ENCODE measurements around the gene OR6X1. TPM values are rescaled to one million over a fixed set of nuclear protein-coding genes. Genes with fewer than 3 reads are reported as not detected.

Gene OR6X1
- total RNA-seq, 4 donors from 2014 or later, result not detected

GRCh38 chr11:123736769-123737168, 17.5 kb downstream of the OR6X1 start:
- peaks cover 21% of the 10 kb centered on the region for H3K36me3 ChIP-seq
- DNase-seq (ENCODE audit: low spot score in 2 of 2), result no peak

GRCh38 chr11:123729602-123730001, 24.7 kb downstream of the OR6X1 start:
- no peaks in the 10 kb centered on the region for H3K9me3 ChIP-seq
- no peak for DNase-seq (ENCODE audit: low spot score in 2 of 2)
- H3K4me1 ChIP-seq, result no peaks in the 10 kb centered on the region
- no peak for TF ChIP-seq EP300 (IDR thresholded peaks at IDR 0.05)
- no peak for TF ChIP-seq POLR2AphosphoS5 (IDR thresholded peaks at IDR 0.05)
- no peak for TF ChIP-seq POLR2A (IDR thresholded peaks at IDR 0.05)
- no peak for TF ChIP-seq CTCF (IDR thresholded peaks at IDR 0.05)
- WGBS, result 87% methylated on average over 8 of the region's 8 CpGs
- no peak overlapping the region for H3K27ac ChIP-seq
- H3K4me3 ChIP-seq, result no peak overlapping the region
- H3K27me3 ChIP-seq, result no peaks in the 10 kb centered on the region
- H3K36me3 ChIP-seq, result peaks cover 74% of the 10 kb centered on the region

More at GRCh38 chr11:123736769-123737168, 17.5 kb downstream of the OR6X1 start:
- TF ChIP-seq CTCF (IDR thresholded peaks at IDR 0.05) (no peak), POLR2A (IDR thresholded peaks at IDR 0.05) (no peak), EP300 (IDR thresholded peaks at IDR 0.05) (no peak)
- Histone ChIP-seq H3K27ac (no peak overlapping the region), H3K9me3 (no peaks in the 10 kb centered on the region), H3K4me3 (no peak overlapping the region), H3K4me1 (peaks cover 14% of the 10 kb centered on the region), H3K27me3 (no peaks in the 10 kb centered on the region)
- WGBS, result 73% methylated on average over 3 of the region's 3 CpGs

- Histone ChIP-seq H3K9me3 (no peaks in the 10 kb centered on the region), H3K4me1 (no peaks in the 10 kb centered on the region), H3K27ac (no peak overlapping the region), H3K27me3 (no peaks in the 10 kb centered on the region), H3K4me3 (no peak overlapping the region), H3K36me3 (peaks cover 68% of the 10 kb centered on the region)
- no peak for DNase-seq (ENCODE audit: low spot score in 2 of 2)
- 98% methylated on average over 23 of the region's 23 CpGs for WGBS
- no peak for TF ChIP-seq POLR2AphosphoS5 (IDR thresholded peaks at IDR 0.05)
- TF ChIP-seq POLR2A (IDR thresholded peaks at IDR 0.05), result no peak
- TF ChIP-seq CTCF (IDR thresholded peaks at IDR 0.05), result no peak
- TF ChIP-seq EP300 (IDR thresholded peaks at IDR 0.05), result no peak
These were observed 28.2 kb downstream of the OR6X1 start for GRCh38 chr11:123725995-123726655.

- WGBS, result 78% methylated on average over 1 of the region's 1 CpG
- TF ChIP-seq CTCF (IDR thresholded peaks at IDR 0.05), result no peak
- no peak for TF ChIP-seq POLR2A (IDR thresholded peaks at IDR 0.05)
- Histone ChIP-seq H3K4me3 (no peak overlapping the region), H3K9me3 (no peaks in the 10 kb centered on the region), H3K27me3 (peaks cover 5% of the 10 kb centered on the region), H3K4me1 (no peaks in the 10 kb centered on the region), H3K36me3 (peaks cover 2% of the 10 kb centered on the region), H3K27ac (no peak overlapping the region)
- DNase-seq (ENCODE audit: low spot score in 2 of 2), result no peak
These were observed 34.9 kb downstream of the OR6X1 start for GRCh38 chr11:123719452-123719851.

GRCh38 chr11:123718469-123718868, 35.8 kb downstream of the OR6X1 start:
- Histone ChIP-seq H3K27me3 (peaks cover 5% of the 10 kb centered on the region), H3K4me3 (no peak overlapping the region), H3K27ac (no peak overlapping the region), H3K4me1 (no peaks in the 10 kb centered on the region), H3K9me3 (no peaks in the 10 kb centered on the region), H3K36me3 (no peaks in the 10 kb centered on the region)
- 92% methylated on average over 4 of the region's 4 CpGs for WGBS
- no peak for DNase-seq (ENCODE audit: low spot score in 2 of 2)
- TF ChIP-seq POLR2A (IDR thresholded peaks at IDR 0.05) (no peak), POLR2AphosphoS5 (IDR thresholded peaks at IDR 0.05) (no peak), EP300 (IDR thresholded peaks at IDR 0.05) (no peak), CTCF (IDR thresholded peaks at IDR 0.05) (no peak)
